SU-DHL-6 (cell line): ENCODE data around the gene FABP6.

Experiments
- EZH2phosphoT487 ChIP-seq: fragments of 200-600 bp; sonication (generic), shearing (Covaris generic); conservative IDR thresholded peaks from 2 replicates; pipeline ENCODE4 v1.6.1; 2018; ENCODE audit warnings: mild to moderate bottlenecking, antibody characterized with exemption, low read length, moderate library complexity, mixed read lengths
- TF ChIP-seq, protein P1 (sequence below): fragments of 200-600 bp; sonication (generic); IDR thresholded peaks from one replicate; pipeline ENCODE4 v1.5.1; 2017; ENCODE audit warnings: antibody characterized with exemption, mild to moderate bottlenecking, low read length, moderate library complexity; ENCODE audit not compliant: insufficient read depth, poor library complexity, severe bottlenecking

DNA sequence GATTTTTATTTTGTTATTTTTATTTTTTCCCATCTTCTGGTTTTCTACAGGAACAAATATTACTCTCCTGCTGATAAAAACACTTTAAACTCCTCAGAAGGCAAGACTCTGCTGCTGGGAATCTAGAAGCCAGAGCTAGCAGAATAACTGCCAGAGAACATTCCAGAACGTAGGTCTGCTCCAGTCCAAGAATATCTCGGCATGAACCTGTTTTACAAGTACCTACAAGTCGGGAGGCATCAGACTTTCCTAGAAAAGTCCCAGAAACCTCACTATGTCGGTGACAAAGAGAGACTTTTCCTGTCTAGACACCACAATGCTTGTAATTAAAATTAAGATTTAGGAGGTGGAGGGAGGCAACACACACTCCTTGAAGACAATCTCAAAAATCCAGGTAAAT lies 41.4 kb downstream of the FABP6 start:
- TF ChIP-seq, protein P1, sequence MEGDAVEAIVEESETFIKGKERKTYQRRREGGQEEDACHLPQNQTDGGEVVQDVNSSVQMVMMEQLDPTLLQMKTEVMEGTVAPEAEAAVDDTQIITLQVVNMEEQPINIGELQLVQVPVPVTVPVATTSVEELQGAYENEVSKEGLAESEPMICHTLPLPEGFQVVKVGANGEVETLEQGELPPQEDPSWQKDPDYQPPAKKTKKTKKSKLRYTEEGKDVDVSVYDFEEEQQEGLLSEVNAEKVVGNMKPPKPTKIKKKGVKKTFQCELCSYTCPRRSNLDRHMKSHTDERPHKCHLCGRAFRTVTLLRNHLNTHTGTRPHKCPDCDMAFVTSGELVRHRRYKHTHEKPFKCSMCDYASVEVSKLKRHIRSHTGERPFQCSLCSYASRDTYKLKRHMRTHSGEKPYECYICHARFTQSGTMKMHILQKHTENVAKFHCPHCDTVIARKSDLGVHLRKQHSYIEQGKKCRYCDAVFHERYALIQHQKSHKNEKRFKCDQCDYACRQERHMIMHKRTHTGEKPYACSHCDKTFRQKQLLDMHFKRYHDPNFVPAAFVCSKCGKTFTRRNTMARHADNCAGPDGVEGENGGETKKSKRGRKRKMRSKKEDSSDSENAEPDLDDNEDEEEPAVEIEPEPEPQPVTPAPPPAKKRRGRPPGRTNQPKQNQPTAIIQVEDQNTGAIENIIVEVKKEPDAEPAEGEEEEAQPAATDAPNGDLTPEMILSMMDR: no peak
- TF ChIP-seq EZH2phosphoT487: no peak
